Heart left ventricle (tissue), 13 donors: Measurements from ENCODE around the gene ITGB1BP2.

Source experiments
- CTCF ChIP-seq, 12 donors: fragments of 200-600 bp; sonication (generic) in 4 of 12; IDR thresholded peaks; one replicate each; pipeline versions ENCODE4 v1.5.0 to v1.8.0; 2018 to 2022; ENCODE audit warnings: antibody characterized with exemption in 12 of 12, mild to moderate bottlenecking in 5 of 12
- POLR2A ChIP-seq, 2 donors: fragments of 450-650 bp; IDR thresholded peaks; one replicate each; pipeline ENCODE4 v1.6.1; 2017; ENCODE audit warnings: antibody characterized with exemption in 2 of 2, mild to moderate bottlenecking in 2 of 2, moderate library complexity in 2 of 2
- donor health status: ischemic (EF 13 %, LVEDD 7.1; RV severe dilation, severe dysfunction).
- donor health status: DM: no; HTN: yes; CAD: no.
- donor health status: DM: no; HTN: no; CAD: no.
- donor health status: ischemic (EF 25% LVEDD 6.9; RV normal size, moderate dysfunction).
- donor health status: ischemic (EF 25% LVEDD 5.7; RV mildly dilated, moderate dysfunction).
- donor health status: ischemic (EF 35%, LVEDD 5.7; RV mildly dilated, moderate dysfunction).
- donor health status: nonischemic (EF 11% LVEDD 7.7; RV severe dilation, severe dysfunction).
- donor health status: DM: yes; HTN: yes; CAD: no.
- donor health status: PGD.
- donor health status: ischemic (EF 29% LVEDD 5.4; RV normal size, mild dysfunction).
- donor health status: nonischemic (EF 23%, LVEDD 6.1; RV moderate dilation, normal function).

DNA sequence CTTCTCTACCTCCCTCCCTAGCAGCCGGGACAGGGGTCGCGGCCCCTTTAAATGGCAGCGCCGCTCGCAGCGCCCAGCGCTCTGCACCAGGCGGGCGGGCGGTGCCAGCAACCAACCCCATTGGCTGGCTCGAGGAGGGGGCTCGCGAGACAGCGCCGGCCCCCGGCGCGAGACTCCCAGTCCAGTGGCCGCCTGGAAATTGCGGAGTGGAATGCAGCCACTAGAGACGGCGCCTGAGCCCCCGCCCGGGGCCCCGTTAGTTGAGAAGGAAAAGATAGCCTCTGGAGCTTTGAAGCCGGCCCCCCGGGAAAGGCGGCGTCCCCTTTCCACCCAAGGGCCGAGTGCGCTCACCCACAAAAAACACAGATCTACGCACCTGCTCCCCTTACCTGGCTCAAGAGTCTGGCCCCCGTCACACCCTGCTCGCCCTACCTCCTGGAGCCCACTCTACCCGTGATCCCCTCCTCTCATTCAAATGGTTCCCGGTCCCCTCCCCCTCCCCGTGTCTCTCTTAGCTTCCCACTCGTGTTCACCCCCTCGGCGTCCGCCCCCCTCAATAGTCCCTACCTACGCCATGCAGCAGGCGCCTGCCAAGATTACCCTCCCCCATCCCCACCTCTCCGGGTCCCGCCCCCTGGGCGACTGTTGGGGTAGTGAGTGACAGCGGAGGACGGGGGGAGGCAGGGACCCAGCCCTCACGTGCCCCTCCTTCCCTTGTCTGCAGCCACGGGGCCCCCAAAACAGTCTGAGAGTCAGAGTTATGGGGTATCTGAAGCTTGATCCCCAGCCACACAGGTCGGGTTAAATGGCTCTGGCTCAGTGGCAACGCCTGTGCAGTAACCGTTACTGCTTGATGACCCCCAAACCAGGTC lies 47.2 kb upstream of the ITGB1BP2 start, which contains the start of gene ZMYM3:
- TF ChIP-seq POLR2A (IDR thresholded peaks at IDR 0.05) (peak in 1 of 2 donors; percentile 51), CTCF (IDR thresholded peaks at IDR 0.05) (no peak)
